GM19452 (cell line): ENCODE measurements around the gene SDC3.

Experiments
- ATAC-seq: cut with Tn5 transposase; IDR thresholded peaks from one replicate; pipeline ENCODE4 v1.9.1; 2021; ENCODE audit not compliant: unreplicated experiment

SDC3 gene

DNA sequence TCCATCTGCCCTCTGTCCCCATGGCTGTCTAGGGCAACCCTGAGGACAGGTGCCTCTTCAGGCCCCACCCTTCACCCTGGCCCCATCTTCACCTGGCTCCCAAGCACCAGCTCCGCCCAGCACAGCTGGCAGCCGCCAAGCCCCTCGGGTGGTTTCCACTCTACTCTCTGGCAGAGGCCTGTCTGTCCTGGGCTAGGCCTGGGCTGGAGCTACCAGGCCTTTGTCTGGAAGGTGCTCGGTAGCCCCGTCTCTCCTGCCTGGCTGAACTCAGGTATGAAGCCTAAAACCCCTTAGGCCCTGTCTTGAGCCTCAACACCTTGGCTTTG, 17.4 kb downstream of the SDC3 start:
- ATAC-seq: no peak

DNA sequence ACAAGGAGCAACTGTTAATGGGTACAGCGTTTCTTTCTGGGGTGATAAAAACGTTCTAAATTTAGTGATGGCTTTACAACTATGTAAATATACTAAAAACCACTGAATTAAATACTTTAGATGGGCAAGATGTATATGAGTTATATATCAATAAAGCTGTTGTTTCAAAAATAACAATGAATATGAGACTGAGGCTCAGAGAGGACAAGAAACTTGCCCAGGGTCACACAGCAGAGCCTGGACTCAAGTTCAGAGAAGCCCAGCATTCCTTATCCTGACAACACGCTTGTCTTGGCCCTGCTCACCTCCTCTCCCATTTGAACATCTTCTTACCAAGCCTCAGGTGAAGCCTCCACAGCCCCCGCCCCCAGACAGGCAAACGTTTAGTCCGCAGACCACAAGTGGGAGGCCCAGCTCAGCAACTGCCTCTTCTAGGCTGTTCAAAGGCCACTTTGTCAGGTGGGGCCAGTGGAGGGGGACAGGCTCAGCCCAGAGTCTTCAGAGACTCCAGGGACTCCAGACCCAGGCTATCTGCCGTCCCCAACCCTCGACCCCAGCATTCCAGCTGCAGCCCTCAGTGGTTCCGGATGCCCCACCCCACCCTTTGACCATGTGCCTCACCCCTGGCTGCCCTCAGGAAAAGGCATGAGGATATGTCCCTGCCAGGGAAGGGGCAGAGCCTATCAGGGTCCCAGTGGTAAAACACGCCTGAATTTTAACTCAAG, 17.9 kb downstream of the SDC3 start:
- no peak for ATAC-seq

- ATAC-seq: no peak
These were observed 19.0 kb downstream of the SDC3 start for GRCh38 chr1:30889511-30889910.

DNA sequence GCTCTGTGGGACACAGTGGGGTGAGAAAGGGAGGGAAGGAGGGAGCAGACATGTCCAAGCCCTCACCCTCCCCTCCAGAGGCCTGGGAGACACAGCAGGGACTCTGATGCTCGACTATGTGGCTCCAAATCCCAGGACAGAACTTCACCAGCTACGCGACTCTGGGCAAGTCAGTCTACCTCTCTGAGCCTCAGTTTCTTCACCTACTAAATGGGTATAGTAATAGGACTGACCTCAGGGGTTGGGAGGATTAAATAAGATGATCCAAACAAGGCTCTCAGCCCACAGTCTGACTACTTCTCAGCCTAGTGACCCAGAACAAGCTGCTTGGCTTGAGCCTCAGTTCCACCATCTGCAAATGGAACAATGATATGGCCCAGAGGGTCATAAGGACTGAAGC, 19.6 kb downstream of the SDC3 start:
- no peak for ATAC-seq

- no peak for ATAC-seq
These were observed 20.2 kb downstream of the SDC3 start for GRCh38 chr1:30888391-30888790.

- no peak for ATAC-seq
These were observed 20.9 kb downstream of the SDC3 start for GRCh38 chr1:30887485-30888315.

DNA sequence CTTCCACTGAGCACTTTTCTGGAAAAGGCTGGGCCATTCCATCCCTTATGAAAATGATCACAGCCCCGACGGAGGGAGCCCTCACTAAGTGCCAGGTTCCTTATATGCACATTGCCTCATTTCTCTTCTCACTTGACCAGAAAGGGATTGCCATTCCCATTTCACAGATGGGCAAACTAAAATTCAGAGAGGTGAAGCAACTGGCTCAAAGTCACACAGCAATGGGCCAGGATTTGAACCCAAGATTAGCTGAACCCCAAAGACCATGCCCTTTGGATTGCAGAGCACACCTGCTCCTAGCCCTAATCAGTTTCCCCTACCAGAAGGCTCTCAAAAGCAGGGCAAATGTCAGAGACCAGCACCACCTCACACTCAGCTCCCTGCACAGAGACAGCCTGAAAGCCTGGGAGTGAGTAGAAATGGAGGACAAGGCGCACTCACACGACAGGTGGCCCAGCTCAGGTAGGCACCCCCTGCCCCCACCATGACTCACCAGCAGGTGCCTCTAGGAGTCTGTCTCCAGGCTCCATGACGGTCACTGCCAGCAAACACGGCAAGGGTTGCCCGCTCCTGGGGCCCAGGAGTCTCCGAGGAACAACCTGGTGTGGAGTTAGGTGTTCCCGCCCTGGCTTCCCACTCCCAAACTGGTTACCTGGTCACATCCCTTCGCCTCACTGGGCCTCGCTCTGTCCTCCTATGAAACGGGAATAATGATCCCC, 21.7 kb downstream of the SDC3 start:
- no peak for ATAC-seq

DNA sequence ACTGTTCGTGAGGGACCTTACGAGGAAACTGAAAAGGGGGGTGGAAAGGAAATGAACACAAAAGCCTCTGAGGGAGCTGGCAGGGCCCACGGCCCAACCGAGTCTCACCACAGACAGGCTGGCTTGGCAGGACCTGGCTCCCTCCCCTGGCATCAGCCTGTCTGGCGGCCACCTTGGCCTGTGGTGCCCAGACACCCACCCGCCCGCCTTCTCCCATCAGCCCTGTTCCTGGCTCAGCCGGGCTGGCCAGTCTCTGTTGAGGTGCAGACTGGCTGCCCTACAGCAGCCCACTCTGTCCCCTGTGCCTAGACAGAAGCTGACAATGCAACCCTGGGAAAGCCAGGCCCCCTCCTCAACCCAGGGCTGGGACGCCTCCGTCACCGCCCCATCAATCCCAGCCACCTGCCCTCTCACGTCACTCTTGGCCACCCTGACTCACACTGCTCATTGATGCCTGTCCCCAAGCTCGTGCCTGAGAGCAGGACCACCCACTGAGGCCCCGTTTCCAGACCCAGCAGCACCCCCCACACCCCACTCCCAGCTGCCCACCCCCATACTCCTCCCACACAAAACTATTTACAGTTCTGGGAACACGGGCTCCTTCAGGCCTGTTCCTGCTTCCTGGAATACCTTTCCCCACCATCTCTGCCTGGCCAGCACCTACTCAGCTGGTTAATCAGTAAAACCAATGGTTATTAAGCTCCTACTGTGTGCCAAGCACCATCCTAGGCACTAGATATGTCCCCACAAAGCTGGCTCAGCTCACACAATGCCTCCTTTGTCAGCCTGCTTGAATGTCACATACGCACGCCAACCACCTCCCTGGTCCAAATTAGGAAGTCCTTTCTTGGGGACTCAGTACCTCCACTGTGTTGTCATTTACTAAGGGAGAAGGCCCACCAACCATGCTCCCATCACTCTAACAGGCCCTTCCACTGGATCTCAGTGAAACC, 22.7 kb downstream of the SDC3 start:
- ATAC-seq: no peak

GRCh38 chr1:30884723-30885122, 23.8 kb downstream of the SDC3 start:
- no peak for ATAC-seq

- no peak for ATAC-seq
These were observed 25.0 kb downstream of the SDC3 start for GRCh38 chr1:30883389-30884172.

- ATAC-seq: no peak
These were observed 25.7 kb downstream of the SDC3 start for GRCh38 chr1:30882678-30883388.

GRCh38 chr1:30881319-30882181, 27.0 kb downstream of the SDC3 start:
- peak; percentile 93 for ATAC-seq

- no peak for ATAC-seq
These were observed 27.8 kb downstream of the SDC3 start for GRCh38 chr1:30880678-30881318.

DNA sequence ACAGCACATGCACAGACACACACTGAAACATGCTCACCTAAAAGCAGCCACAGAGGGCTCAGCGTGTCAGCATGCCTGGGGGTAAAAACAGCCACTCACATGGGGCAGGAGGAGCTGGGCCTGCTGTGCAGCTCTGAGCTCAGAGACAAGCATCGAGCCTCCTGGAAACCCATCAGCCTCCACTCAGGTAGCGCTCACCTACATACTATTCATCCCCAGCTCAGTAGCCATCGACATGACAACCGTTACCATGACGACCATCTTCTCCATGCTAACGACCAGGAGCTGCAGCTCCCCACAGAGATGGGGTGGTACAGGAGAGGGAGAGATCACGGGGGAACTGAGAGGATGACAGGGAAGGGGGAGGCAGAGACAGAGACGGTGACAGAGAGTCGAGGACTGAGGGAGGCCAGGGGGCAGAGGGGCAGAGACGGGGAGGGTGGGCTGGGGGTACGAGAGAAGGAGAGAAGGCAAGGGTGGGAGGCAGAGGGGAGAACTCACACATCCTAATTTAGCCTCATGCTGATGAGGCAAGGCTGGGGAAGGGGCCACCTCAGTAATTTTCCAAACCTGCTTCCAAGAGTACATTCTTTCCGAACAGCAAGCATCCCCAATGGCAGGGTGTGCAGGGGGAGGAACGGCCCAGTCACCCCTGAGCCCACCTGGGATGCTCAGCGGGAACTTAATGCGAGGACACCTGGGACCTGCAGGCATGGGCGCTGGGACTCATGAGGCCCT, 28.4 kb downstream of the SDC3 start:
- no peak for ATAC-seq

GRCh38 chr1:30879126-30879786, 29.3 kb downstream of the SDC3 start:
- ATAC-seq: no peak

- ATAC-seq: no peak
These were observed 30.0 kb downstream of the SDC3 start for GRCh38 chr1:30878559-30878958.

DNA sequence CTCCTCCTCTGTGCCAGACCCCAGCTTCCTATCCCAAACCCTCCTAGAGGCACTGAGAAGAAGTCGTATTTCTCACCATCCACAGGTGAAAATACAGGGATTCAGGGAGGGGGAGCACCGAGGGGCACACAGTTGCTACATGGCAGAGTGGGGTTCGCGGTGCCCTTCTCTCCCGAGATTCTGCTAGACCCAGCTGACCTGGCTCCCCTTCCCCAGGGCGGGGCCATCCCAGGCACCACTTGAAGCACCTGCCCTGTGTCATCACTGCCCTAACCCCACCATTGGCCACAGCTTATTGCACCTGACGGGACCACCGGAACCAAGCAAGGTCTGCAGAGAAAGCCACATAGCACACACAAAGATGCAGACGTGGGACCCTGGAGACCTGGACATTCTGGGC, 30.5 kb downstream of the SDC3 start:
- no peak for ATAC-seq
